Stimulated activated CD8-positive, alpha-beta memory T cell treated with anti-CD3 and anti-CD28 coated beads, Interleukin-12 subunit alpha, Interleukin-12 subunit beta, amount 100 ng/mL, for 24 hours (primary cell): Measurements from ENCODE around the gene CACNG5.
"Not testable (repeated sequence)": the region's sequence is repeated elsewhere in the genome, so short reads cannot be mapped to it uniquely, and the experiment has no call there.

Experiments used
- DNase-seq: peaks from one replicate; pipeline ENCODE4 v3.0.0-alpha.2; 2020; ENCODE audit errors: extremely low read depth

Gene CACNG5

GRCh38 chr17:66849851-66850580 is 15.1 kb downstream of the CACNG5 start:
- DNase-seq: no peak

GRCh38 chr17:66850692-66851091 is 15.8 kb downstream of the CACNG5 start:
- DNase-seq: no peak

GRCh38 chr17:66855204-66855603 is 20.3 kb downstream of the CACNG5 start:
- no peak for DNase-seq

GRCh38 chr17:66858226-66859083 is 23.5 kb downstream of the CACNG5 start:
- no peak for DNase-seq

- DNase-seq: no peak
Observed at GRCh38 chr17:66859353-66859752, 24.4 kb downstream of the CACNG5 start.

GRCh38 chr17:66860204-66860603 is 25.3 kb downstream of the CACNG5 start:
- DNase-seq: no peak

- DNase-seq: no peak
Observed at GRCh38 chr17:66863820-66864219, 28.9 kb downstream of the CACNG5 start.

GRCh38 chr17:66865151-66865550 is 30.2 kb downstream of the CACNG5 start:
- DNase-seq: no peak

- no peak for DNase-seq
Observed at GRCh38 chr17:66873962-66874361, 39.0 kb downstream of the CACNG5 start.

- DNase-seq: no peak
Observed at GRCh38 chr17:66884931-66885330, 50.0 kb downstream of the CACNG5 start.

- DNase-seq: no peak
Observed at GRCh38 chr17:66885417-66885816, 50.5 kb downstream of the CACNG5 start.

- DNase-seq: no peak
Observed at GRCh38 chr17:66889480-66890230, 54.7 kb downstream of the CACNG5 start.

GRCh38 chr17:66892246-66892645 is 57.3 kb downstream of the CACNG5 start:
- no peak for DNase-seq

- no peak for DNase-seq
Observed at GRCh38 chr17:66893382-66893781, 58.5 kb downstream of the CACNG5 start.

- no peak for DNase-seq
Observed at GRCh38 chr17:66893863-66894262, 58.9 kb downstream of the CACNG5 start.

GRCh38 chr17:66897141-66897540 is 62.2 kb downstream of the CACNG5 start:
- no peak for DNase-seq

GRCh38 chr17:66898536-66898935 is 63.6 kb downstream of the CACNG5 start:
- no peak for DNase-seq

- DNase-seq: no peak
Observed at GRCh38 chr17:66900126-66901010, 65.5 kb downstream of the CACNG5 start.

GRCh38 chr17:66903296-66903695 is 68.4 kb downstream of the CACNG5 start:
- not testable (repeated sequence) for DNase-seq

GRCh38 chr17:66903781-66904180 is 68.9 kb downstream of the CACNG5 start:
- no peak for DNase-seq
